HL-60 (cell line): ENCODE results near the gene ENPP3. TPM values are rescaled to one million over a fixed set of nuclear protein-coding genes. Genes with fewer than 3 reads are reported as not detected.

ENCODE experiments used
- DNase-seq, 2 experiments: peaks; one replicate each; pipeline ENCODE4 v3.0.0-alpha.2; 2010 to 2020; ENCODE audit warnings: low read depth in 1 of 2, low spot score in 1 of 2
- H3K27ac ChIP-seq: fragments of 250-450 bp; sonication (Bioruptor Pico); replicated peaks from 2 replicates; pipeline ENCODE4 v1.5.1; 2020; ENCODE audit warnings: mild to moderate bottlenecking, moderate library complexity
- H3K27me3 ChIP-seq: fragments of 250-450 bp; sonication (Bioruptor Pico); 2 replicates; pipeline ENCODE4 v1.5.1; 2021; ENCODE audit warnings: mild to moderate bottlenecking, moderate library complexity; ENCODE audit not compliant: insufficient read depth, poor library complexity, severe bottlenecking
- H3K4me3 ChIP-seq: replicated peaks from 2 replicates; pipeline ENCODE4 v1.5.1; 2011; ENCODE audit warnings: mild to moderate bottlenecking, control low read depth, low read length; ENCODE audit not compliant: insufficient read depth
- CTCF ChIP-seq: IDR thresholded peaks from one replicate; pipeline ENCODE4 v1.5.1; 2011; ENCODE audit warnings: low read length, control low read depth, inconsistent platforms; ENCODE audit not compliant: insufficient read depth
- GABPA ChIP-seq: IDR thresholded peaks from 2 replicates; pipeline ENCODE4 v1.6.1; 2012; ENCODE audit warnings: low read depth
- POLR2AphosphoS5 ChIP-seq: IDR thresholded peaks from 2 replicates; pipeline ENCODE4 v1.6.1; 2012; ENCODE audit warnings: low read depth
- REST ChIP-seq: IDR thresholded peaks from 2 replicates; pipeline ENCODE4 v1.6.1; 2012; ENCODE audit warnings: low read depth; ENCODE audit not compliant: insufficient replicate concordance
- SPI1 ChIP-seq: IDR thresholded peaks from 2 replicates; pipeline ENCODE4 v1.6.1; 2012; ENCODE audit warnings: low read depth, mild to moderate bottlenecking, borderline replicate concordance
- microRNA-seq: library from miRNA; unstranded; fragments of <30 nt; microRNA quantifications from one replicate; pipeline ENCODE4, GENCODE V29; 2018

Gene ENPP3

GRCh38 chr6:131792091-131792496, 155.0 kb downstream of the ENPP3 start:
- H3K4me3 ChIP-seq = no peak overlapping the region
- TF ChIP-seq CTCF = no peak
- no peak for TF ChIP-seq POLR2AphosphoS5
- no peak for TF ChIP-seq REST
- no peak for TF ChIP-seq GABPA
- no peak for TF ChIP-seq SPI1
- H3K27ac ChIP-seq = no peak overlapping the region
- DNase-seq = no peak
- H3K27me3 ChIP-seq = no peaks in the 10 kb centered on the region

GRCh38 chr6:131795366-131795765, 158.3 kb downstream of the ENPP3 start:
- Histone ChIP-seq H3K27me3 (no peaks in the 10 kb centered on the region), H3K4me3 (no peak overlapping the region), H3K27ac (no peak overlapping the region)
- DNase-seq = no peak
- TF ChIP-seq POLR2AphosphoS5 = no peak
- TF ChIP-seq CTCF = no peak
- TF ChIP-seq SPI1 = no peak
- no peak for TF ChIP-seq GABPA
- no peak for TF ChIP-seq REST

Small RNAs within 50 kb of the gene (microRNA-seq; reads per million reads assigned to microRNA genes)
- not detected for gene MIR548H5
